Thyroid gland (tissue), 4 donors: Measurements from ENCODE around the gene DQX1.

Source experiments
- CTCF ChIP-seq, 6 experiments: fragments of 200-600 bp in 3 of 6; fragments of 450-650 bp in 3 of 6; sonication (generic) in 3 of 6; IDR thresholded peaks; one replicate each; pipeline ENCODE4 v1.5.1; 2016 to 2019; ENCODE audit warnings: antibody characterized with exemption in 6 of 6, mild to moderate bottlenecking in 2 of 6, inconsistent platforms in 1 of 6, moderate library complexity in 1 of 6
- POLR2A ChIP-seq, 2 donors: fragments of 450-650 bp; IDR thresholded peaks; one replicate each; pipeline ENCODE4 v1.6.1; 2017; ENCODE audit warnings: antibody characterized with exemption in 2 of 2, mild to moderate bottlenecking in 2 of 2, moderate library complexity in 1 of 2

- TF ChIP-seq CTCF (IDR thresholded peaks at IDR 0.05) (no peak), POLR2A (IDR thresholded peaks at IDR 0.05) (no peak)
Observed at GRCh38 chr2:74569686-74570085, 43.7 kb upstream of the DQX1 start.
